ENCODE measurements around the gene CDCP1.

CDCP1 gene

DNA sequence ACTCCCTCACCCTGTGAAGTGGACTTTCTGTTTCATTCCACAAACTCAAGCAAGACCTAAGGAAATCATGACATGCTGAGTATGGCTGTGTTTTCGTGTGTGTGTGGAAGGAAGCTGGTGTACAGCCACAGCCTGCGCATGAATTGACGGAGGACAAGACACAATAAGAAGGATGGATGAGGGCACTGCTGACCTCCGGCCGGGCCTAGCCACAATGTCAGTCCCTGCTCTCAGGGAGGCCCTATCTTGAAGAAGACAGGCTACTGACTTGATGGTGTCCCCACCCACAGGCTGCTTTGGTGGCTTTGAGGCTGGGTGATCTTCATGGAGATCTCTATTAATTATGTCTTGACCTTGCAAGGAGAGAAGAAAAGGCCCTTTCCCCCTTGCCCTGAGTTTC lies 39.3 kb upstream of the CDCP1 start:
- Histone ChIP-seq H3K27ac (no peak overlapping the region), H3K36me3 (ENCODE audit: insufficient read depth, low read length) (no peaks in the 10 kb centered on the region), H3K9me3 (ENCODE audit: low read depth, low read length) (no peaks in the 10 kb centered on the region), H3K4me3 (no peak overlapping the region), H3K9ac (ENCODE audit: insufficient read length) (no peak overlapping the region)
- DNase-seq (ENCODE audit: low read depth, low spot score) = no peak
- TF ChIP-seq EZH2 (IDR thresholded peaks at IDR 0.05) (no peak), FOXP2 (optimal IDR thresholded peaks at IDR 0.05; ENCODE audit: control extremely low read depth, extremely low read length, insufficient read depth) (no peak), POLR2AphosphoS5 (IDR thresholded peaks at IDR 0.05; ENCODE audit: borderline replicate concordance, low read depth, low read length) (no peak)

DNA sequence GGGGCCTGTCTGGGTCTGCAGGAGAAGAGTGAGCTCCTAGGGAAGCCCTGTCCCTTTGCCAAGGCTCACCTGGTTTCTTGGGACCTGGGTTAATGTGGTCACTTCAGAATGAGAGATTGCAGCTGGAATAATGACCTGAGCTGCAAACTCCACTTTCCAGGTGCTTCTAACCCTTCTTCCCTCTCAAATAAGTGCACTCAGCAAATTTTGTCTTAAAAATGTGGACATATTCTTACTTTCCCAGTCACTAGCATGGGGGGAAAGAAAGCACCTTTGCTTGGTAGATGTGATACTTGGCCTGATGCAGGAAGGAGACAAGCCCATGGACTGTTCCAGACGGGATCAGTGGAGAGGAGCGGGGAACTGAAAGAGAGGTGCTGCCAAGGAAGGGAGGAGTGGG lies 38.9 kb upstream of the CDCP1 start:
- TF ChIP-seq FOXP2 (optimal IDR thresholded peaks at IDR 0.05; ENCODE audit: control extremely low read depth, extremely low read length, insufficient read depth) (no peak), EZH2 (IDR thresholded peaks at IDR 0.05) (no peak), POLR2AphosphoS5 (IDR thresholded peaks at IDR 0.05; ENCODE audit: borderline replicate concordance, low read depth, low read length) (no peak)
- Histone ChIP-seq H3K4me3 (no peak overlapping the region), H3K27ac (no peak overlapping the region), H3K9ac (ENCODE audit: insufficient read length) (no peak overlapping the region), H3K9me3 (ENCODE audit: low read depth, low read length) (no peaks in the 10 kb centered on the region), H3K36me3 (ENCODE audit: insufficient read depth, low read length) (no peaks in the 10 kb centered on the region)
- DNase-seq (ENCODE audit: low read depth, low spot score) = no peak

- no peaks in the 10 kb centered on the region for H3K36me3 ChIP-seq (ENCODE audit: insufficient read depth, low read length)
- H3K27ac ChIP-seq = peak overlapping the region; percentile 58; the same call in 1 of the 2 replicates
- H3K9ac ChIP-seq (ENCODE audit: insufficient read length) = no peak overlapping the region
- peak overlapping the region; percentile 54; the same call in 1 of the 2 replicates for H3K4me3 ChIP-seq
- DNase-seq (ENCODE audit: low read depth, low spot score) = no peak
- no peaks in the 10 kb centered on the region for H3K9me3 ChIP-seq (ENCODE audit: low read depth, low read length)
- TF ChIP-seq EZH2 (IDR thresholded peaks at IDR 0.05) (no peak), POLR2AphosphoS5 (IDR thresholded peaks at IDR 0.05; ENCODE audit: borderline replicate concordance, low read depth, low read length) (no peak), FOXP2 (optimal IDR thresholded peaks at IDR 0.05; ENCODE audit: control extremely low read depth, extremely low read length, insufficient read depth) (no peak)
Measured at GRCh38 chr3:45183872-45184262, 37.7 kb upstream of the CDCP1 start.

GRCh38 chr3:45182915-45183871 lies 37.0 kb upstream of the CDCP1 start:
- H3K27ac ChIP-seq = peak overlapping the region; percentile 81
- H3K36me3 ChIP-seq (ENCODE audit: insufficient read depth, low read length) = no peaks in the 10 kb centered on the region
- no peak for TF ChIP-seq FOXP2 (optimal IDR thresholded peaks at IDR 0.05; ENCODE audit: control extremely low read depth, extremely low read length, insufficient read depth)
- no peak for TF ChIP-seq EZH2 (IDR thresholded peaks at IDR 0.05)
- TF ChIP-seq POLR2AphosphoS5 (IDR thresholded peaks at IDR 0.05; ENCODE audit: borderline replicate concordance, low read depth, low read length) = no peak
- no peak for DNase-seq (ENCODE audit: low read depth, low spot score)
- peak overlapping the region; percentile 54 for H3K4me3 ChIP-seq
- peak overlapping the region; percentile 51 for H3K9ac ChIP-seq (ENCODE audit: insufficient read length)
- H3K9me3 ChIP-seq (ENCODE audit: low read depth, low read length) = no peaks in the 10 kb centered on the region

GRCh38 chr3:45181496-45181895 lies 35.3 kb upstream of the CDCP1 start:
- Histone ChIP-seq H3K9ac (ENCODE audit: insufficient read length) (no peak overlapping the region), H3K4me3 (no peak overlapping the region), H3K36me3 (ENCODE audit: insufficient read depth, low read length) (no peaks in the 10 kb centered on the region), H3K27ac (no peak overlapping the region), H3K9me3 (ENCODE audit: low read depth, low read length) (no peaks in the 10 kb centered on the region)
- TF ChIP-seq FOXP2 (optimal IDR thresholded peaks at IDR 0.05; ENCODE audit: control extremely low read depth, extremely low read length, insufficient read depth) (no peak), POLR2AphosphoS5 (IDR thresholded peaks at IDR 0.05; ENCODE audit: borderline replicate concordance, low read depth, low read length) (no peak), EZH2 (IDR thresholded peaks at IDR 0.05) (no peak)
- no peak for DNase-seq (ENCODE audit: low read depth, low spot score)

DNA sequence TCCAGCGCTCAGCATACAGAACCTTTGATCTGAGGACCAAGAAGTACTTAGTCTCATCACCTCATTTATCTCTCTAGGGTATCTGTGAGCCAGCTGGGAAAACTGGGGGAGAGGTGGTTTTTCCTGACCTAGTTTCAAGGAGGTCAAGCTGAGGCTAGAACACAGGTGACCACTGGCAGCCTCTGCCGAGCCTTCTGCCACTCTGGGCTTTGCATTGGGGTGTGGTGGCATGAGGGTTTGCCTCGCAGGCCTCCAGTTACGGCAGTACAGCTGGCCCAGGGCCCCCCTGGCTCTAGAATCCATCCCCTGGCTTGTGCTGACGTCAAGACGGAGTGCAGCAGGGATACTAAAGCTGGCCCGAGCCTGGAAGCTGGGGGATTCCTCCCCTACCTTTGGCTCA lies 34.7 kb upstream of the CDCP1 start:
- TF ChIP-seq FOXP2 (optimal IDR thresholded peaks at IDR 0.05; ENCODE audit: control extremely low read depth, extremely low read length, insufficient read depth) (no peak), EZH2 (IDR thresholded peaks at IDR 0.05) (no peak), POLR2AphosphoS5 (IDR thresholded peaks at IDR 0.05; ENCODE audit: borderline replicate concordance, low read depth, low read length) (no peak)
- no peaks in the 10 kb centered on the region for H3K36me3 ChIP-seq (ENCODE audit: insufficient read depth, low read length)
- no peak overlapping the region for H3K9ac ChIP-seq (ENCODE audit: insufficient read length)
- H3K27ac ChIP-seq = no peak overlapping the region
- H3K4me3 ChIP-seq = no peak overlapping the region
- no peak for DNase-seq (ENCODE audit: low read depth, low spot score)
- H3K9me3 ChIP-seq (ENCODE audit: low read depth, low read length) = no peaks in the 10 kb centered on the region

GRCh38 chr3:45180051-45180450 lies 33.9 kb upstream of the CDCP1 start:
- Histone ChIP-seq H3K9ac (ENCODE audit: insufficient read length) (no peak overlapping the region), H3K36me3 (ENCODE audit: insufficient read depth, low read length) (no peaks in the 10 kb centered on the region), H3K27ac (no peak overlapping the region), H3K9me3 (ENCODE audit: low read depth, low read length) (no peaks in the 10 kb centered on the region), H3K4me3 (no peak overlapping the region)
- DNase-seq (ENCODE audit: low read depth, low spot score) = no peak
- TF ChIP-seq FOXP2 (optimal IDR thresholded peaks at IDR 0.05; ENCODE audit: control extremely low read depth, extremely low read length, insufficient read depth) (no peak), EZH2 (IDR thresholded peaks at IDR 0.05) (no peak), POLR2AphosphoS5 (IDR thresholded peaks at IDR 0.05; ENCODE audit: borderline replicate concordance, low read depth, low read length) (no peak)

GRCh38 chr3:45179163-45179562 lies 33.0 kb upstream of the CDCP1 start:
- no peak for DNase-seq (ENCODE audit: low read depth, low spot score)
- H3K9me3 ChIP-seq (ENCODE audit: low read depth, low read length) = no peaks in the 10 kb centered on the region

More at GRCh38 chr3:45179163-45179562, 33.0 kb upstream of the CDCP1 start:
- H3K36me3 ChIP-seq (ENCODE audit: insufficient read depth, low read length) = no peaks in the 10 kb centered on the region
- H3K27ac ChIP-seq = no peak overlapping the region
- no peak overlapping the region for H3K9ac ChIP-seq (ENCODE audit: insufficient read length)
- no peak for TF ChIP-seq POLR2AphosphoS5 (IDR thresholded peaks at IDR 0.05; ENCODE audit: borderline replicate concordance, low read depth, low read length)
- H3K4me3 ChIP-seq = no peak overlapping the region
